Gastrocnemius medialis (tissue), 4 donors: ENCODE measurements around the gene BEAN1. TPM values are rescaled to one million over a fixed set of nuclear protein-coding genes. Genes with fewer than 3 reads are reported as not detected.

ENCODE experiments used
- ATAC-seq, 2 donors: fragments of 150-250 bp; one replicate each; pipeline ENCODE4 v1.9.1; 2016
- DNase-seq, 2 donors: peaks; one replicate each; pipeline ENCODE4 v3.0.0-alpha.2; 2019
- H3K27ac ChIP-seq, 4 donors: fragments of 200-600 bp; sonication (generic); 1 replicate in 1 of 4; 2 replicates in 3 of 4; pipeline ENCODE4 v1.5.1; 2016 to 2018; ENCODE audit warnings: mild to moderate bottlenecking in 2 of 4, moderate library complexity in 1 of 4
- H3K27me3 ChIP-seq, 3 donors: fragments of 200-600 bp; sonication (generic) in 2 of 3; 1 replicate in 1 of 3; 2 replicates in 2 of 3; pipeline versions ENCODE4 v1.5.1 to v1.6.0; 2016 to 2019; ENCODE audit warnings: mild to moderate bottlenecking in 1 of 3, moderate library complexity in 1 of 3
- H3K36me3 ChIP-seq, 2 donors: fragments of 200-600 bp; sonication (generic) in 1 of 2; one replicate each; pipeline ENCODE4 v1.5.1; 2017 to 2018
- H3K4me1 ChIP-seq, 2 donors: fragments of 200-600 bp; sonication (generic) in 1 of 2; one replicate each; pipeline ENCODE4 v1.5.1; 2016 to 2017; ENCODE audit warnings: mild to moderate bottlenecking in 2 of 2
- H3K4me3 ChIP-seq, 4 donors: fragments of 200-600 bp; sonication (generic) in 3 of 4; 1 replicate in 1 of 4; 2 replicates in 3 of 4; pipeline ENCODE4 v1.5.1; 2016 to 2019; ENCODE audit warnings: mild to moderate bottlenecking in 2 of 4
- H3K9me3 ChIP-seq, 3 donors: fragments of 200-600 bp; sonication (generic) in 2 of 3; 1 replicate in 1 of 3; 2 replicates in 2 of 3; pipeline ENCODE4 v1.5.1; 2016 to 2019
- POLR2A ChIP-seq, 2 donors: fragments of 450-650 bp; IDR thresholded peaks; one replicate each; pipeline ENCODE4 v1.6.1; 2017; ENCODE audit warnings: antibody characterized with exemption in 2 of 2, mild to moderate bottlenecking in 2 of 2, moderate library complexity in 2 of 2
- in situ Hi-C, 4 donors: fragments of 200-750 bp; cut with MboI; loops; one replicate each; pipeline versions ENCODE4 v1.15.0 to v1.8.0; 2017; ENCODE audit warnings: low sequenced_read_pairs in 4 of 4
- intact Hi-C: fragments of 100-400 bp; cut with DNase I; formaldehyde crosslinking; loops from one replicate; pipeline ENCODE4 v1.15.1; 2023; ENCODE audit warnings: low total_unique reads
- total RNA-seq, 4 donors: library from RNA; depleted of rRNA; stranded (reverse); fragments of >200 nt; gene quantifications; one replicate each; pipeline versions ENCODE4 v1.1.0 to v1.2.3, GENCODE V29; 2016
- TF ChIP-seq, protein P1 (sequence below), 5 experiments: fragments of 450-650 bp in 3 of 5; fragments of 200-600 bp in 2 of 5; sonication (generic) in 2 of 5; IDR thresholded peaks in 4 of 5; conservative IDR thresholded peaks in 1 of 5; 1 replicate in 4 of 5; 2 replicates in 1 of 5; pipeline ENCODE4 v1.5.1; 2016 to 2019; ENCODE audit warnings: antibody characterized with exemption in 5 of 5, mild to moderate bottlenecking in 3 of 5, moderate library complexity in 3 of 5

The BEAN1 gene
- total RNA-seq, 4 donors from 2014 or later, result not detected

DNA sequence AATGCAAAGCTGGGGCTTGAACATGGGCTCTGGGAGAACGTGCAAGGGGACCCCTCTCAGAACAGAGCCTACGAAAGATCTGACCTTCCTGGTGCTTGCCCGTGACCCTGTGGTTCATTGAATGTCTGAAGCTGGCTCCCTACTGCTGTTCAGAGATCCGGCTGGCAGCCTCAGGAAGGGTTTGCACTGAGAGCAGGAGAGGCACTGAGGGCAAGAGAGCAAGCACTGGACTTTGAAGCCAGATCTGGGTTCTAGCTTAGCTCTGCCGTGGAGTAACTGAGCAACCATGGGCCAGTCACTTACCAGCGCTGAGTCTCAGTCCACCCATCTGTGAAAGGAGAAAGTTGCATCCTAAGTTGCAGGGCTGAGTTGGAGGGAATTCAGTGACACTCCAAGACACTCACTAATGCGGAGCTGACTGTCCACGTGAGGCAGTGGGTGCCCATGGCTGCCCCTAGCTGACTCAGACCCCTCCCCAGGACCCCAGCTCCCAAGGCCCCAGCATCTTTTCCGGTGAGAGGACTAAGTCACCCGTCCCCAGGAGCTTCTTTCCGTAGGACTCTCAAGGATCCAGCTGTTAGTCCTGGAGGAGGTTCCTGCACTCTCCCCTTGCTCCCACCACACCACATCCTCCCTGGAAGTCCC, 41.3 kb downstream of the BEAN1 start:
- intact Hi-C loops (no loop called here), in situ Hi-C loops (no loop called here)
- Histone ChIP-seq H3K27me3 (peaks cover 0 to 16% (median 0%) of the 10 kb centered on the region in 3 donors), H3K9me3 (no peaks in the 10 kb centered on the region), H3K4me1 (no peaks in the 10 kb centered on the region), H3K36me3 (no peaks in the 10 kb centered on the region), H3K27ac (no peak overlapping the region), H3K4me3 (no peak overlapping the region)
- no peak for ATAC-seq
- no peak for TF ChIP-seq POLR2A (IDR thresholded peaks at IDR 0.05)
- TF ChIP-seq, protein P1, sequence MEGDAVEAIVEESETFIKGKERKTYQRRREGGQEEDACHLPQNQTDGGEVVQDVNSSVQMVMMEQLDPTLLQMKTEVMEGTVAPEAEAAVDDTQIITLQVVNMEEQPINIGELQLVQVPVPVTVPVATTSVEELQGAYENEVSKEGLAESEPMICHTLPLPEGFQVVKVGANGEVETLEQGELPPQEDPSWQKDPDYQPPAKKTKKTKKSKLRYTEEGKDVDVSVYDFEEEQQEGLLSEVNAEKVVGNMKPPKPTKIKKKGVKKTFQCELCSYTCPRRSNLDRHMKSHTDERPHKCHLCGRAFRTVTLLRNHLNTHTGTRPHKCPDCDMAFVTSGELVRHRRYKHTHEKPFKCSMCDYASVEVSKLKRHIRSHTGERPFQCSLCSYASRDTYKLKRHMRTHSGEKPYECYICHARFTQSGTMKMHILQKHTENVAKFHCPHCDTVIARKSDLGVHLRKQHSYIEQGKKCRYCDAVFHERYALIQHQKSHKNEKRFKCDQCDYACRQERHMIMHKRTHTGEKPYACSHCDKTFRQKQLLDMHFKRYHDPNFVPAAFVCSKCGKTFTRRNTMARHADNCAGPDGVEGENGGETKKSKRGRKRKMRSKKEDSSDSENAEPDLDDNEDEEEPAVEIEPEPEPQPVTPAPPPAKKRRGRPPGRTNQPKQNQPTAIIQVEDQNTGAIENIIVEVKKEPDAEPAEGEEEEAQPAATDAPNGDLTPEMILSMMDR (IDR thresholded peaks at IDR 0.05 in 4 of 5, conservative IDR thresholded peaks at IDR 0.05 in 1 of 5), result no peak
- DNase-seq, result no peak

DNA sequence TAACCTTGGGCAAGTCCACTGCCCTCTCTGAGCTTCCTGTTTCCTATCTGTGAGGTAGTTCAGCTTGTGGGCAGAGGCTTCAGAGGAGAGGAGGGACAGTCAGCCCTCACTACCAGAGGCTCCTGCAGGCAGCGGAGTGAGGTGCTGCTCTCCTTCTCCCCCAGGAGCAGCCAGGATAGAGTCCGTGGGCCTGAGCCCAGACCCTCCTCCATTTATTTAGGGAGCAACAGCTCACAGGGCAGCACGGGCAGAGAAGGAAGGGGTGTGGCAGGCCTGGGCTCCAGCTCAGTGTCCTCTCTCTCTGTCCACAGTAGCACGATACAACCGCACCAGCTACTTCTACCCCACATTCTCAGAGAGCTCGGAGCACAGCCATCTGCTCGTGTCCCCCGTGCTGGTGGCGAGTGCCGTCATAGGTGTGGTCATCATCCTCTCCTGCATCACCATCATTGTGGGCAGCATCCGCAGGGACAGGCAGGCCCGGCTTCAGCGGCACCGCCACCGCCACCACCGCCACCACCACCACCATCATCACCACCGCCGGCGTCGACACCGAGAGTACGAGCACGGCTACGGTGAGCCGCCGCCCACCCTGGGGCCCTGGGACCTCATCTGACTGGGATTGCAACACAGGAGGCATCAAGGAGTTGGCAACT, 42.3 kb downstream of the BEAN1 start:
- H3K9me3 ChIP-seq, result no peaks in the 10 kb centered on the region
- peaks cover 0 to 16% (median 0%) of the 10 kb centered on the region in 3 donors for H3K27me3 ChIP-seq
- no peaks in the 10 kb centered on the region for H3K4me1 ChIP-seq
- intact Hi-C loops (no loop called here), in situ Hi-C loops (no loop called here)
- TF ChIP-seq, protein P1 (IDR thresholded peaks at IDR 0.05 in 4 of 5, conservative IDR thresholded peaks at IDR 0.05 in 1 of 5), result no peak
- TF ChIP-seq POLR2A (IDR thresholded peaks at IDR 0.05), result no peak
- no peak overlapping the region for H3K4me3 ChIP-seq
- no peak overlapping the region for H3K27ac ChIP-seq
- DNase-seq, result no peak
- no peak for ATAC-seq
- no peaks in the 10 kb centered on the region for H3K36me3 ChIP-seq

DNA sequence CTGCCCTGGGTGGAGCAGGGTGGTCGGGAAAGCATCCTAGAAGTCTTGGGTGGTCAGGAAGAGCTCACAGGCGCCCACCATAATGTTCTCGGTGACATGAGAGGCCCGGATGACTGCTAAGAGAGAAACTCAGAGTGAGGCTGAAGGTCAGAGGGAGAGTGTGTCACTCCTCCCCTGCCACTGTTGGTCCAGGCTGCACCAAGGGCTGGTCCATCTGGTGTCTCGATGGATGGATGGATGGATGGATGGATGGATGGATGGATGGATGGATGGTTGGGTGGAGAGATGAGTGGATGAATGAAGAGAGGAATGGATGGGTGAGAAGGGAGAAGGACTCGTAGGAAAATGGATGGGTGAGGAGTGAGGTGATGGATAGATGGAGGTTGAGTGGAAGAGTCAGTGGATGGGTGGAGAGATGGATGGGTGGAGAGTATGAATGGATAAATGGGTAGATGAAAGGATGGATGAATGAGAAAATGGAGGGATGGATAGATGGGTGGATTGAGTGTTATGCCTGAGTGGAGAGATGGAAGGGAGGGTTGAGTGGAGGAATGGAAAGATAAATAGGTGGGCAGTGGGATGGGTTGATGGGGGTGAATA, 43.0 kb downstream of the BEAN1 start:
- no peak overlapping the region for H3K27ac ChIP-seq
- no peaks in the 10 kb centered on the region for H3K4me1 ChIP-seq
- no peaks in the 10 kb centered on the region for H3K36me3 ChIP-seq
- no peak for ATAC-seq
- in situ Hi-C loops (loop anchor here in 1 of 4 donors (10.0 kb wide), 2 partner anchors 55 to 85 kb away; partner anchors contain the start of genes CKLF and TK2), intact Hi-C loops (no loop called here)
- H3K9me3 ChIP-seq, result no peaks in the 10 kb centered on the region
- no peak overlapping the region for H3K4me3 ChIP-seq
- peaks cover 0 to 12% (median 0%) of the 10 kb centered on the region in 3 donors for H3K27me3 ChIP-seq
- no peak for TF ChIP-seq POLR2A (IDR thresholded peaks at IDR 0.05)
- TF ChIP-seq, protein P1 (IDR thresholded peaks at IDR 0.05 in 4 of 5, conservative IDR thresholded peaks at IDR 0.05 in 1 of 5), result no peak
- no peak for DNase-seq

DNA sequence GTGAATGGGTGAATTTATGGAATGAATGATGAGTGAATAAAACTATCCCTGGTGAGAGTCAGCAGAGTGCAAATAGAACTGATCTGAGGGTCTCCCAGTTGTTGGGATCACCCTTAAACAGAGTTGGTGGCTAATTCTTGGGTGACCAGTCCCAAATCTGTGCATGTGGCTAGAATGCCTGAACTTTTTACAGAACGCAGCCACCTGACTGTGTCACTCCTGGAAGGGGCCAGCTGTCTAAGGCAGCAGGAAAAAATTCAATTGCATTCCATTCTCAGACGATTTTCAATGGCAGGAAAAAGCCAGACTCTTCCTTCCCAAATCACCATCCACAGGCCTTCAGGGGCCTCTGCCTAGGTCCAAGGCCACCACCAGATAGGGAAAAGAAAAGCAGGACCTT, 43.5 kb downstream of the BEAN1 start:
- Histone ChIP-seq H3K4me1 (no peaks in the 10 kb centered on the region), H3K27me3 (peaks cover 0 to 11% (median 3%) of the 10 kb centered on the region in 3 donors), H3K9me3 (no peaks in the 10 kb centered on the region), H3K4me3 (no peak overlapping the region), H3K27ac (no peak overlapping the region), H3K36me3 (no peaks in the 10 kb centered on the region)
- TF ChIP-seq, protein P1 (IDR thresholded peaks at IDR 0.05 in 4 of 5, conservative IDR thresholded peaks at IDR 0.05 in 1 of 5), result no peak
- TF ChIP-seq POLR2A (IDR thresholded peaks at IDR 0.05), result no peak
- no peak for DNase-seq
- ATAC-seq, result no peak
- in situ Hi-C loops, result loop anchor here in 1 of 4 donors (10.0 kb wide), 2 partner anchors 56 to 84 kb away; partner anchors contain the start of genes CKLF and TK2
- intact Hi-C loops, result no loop called here
